Measurements from ENCODE around the gene PPIP5K1.

DNA sequence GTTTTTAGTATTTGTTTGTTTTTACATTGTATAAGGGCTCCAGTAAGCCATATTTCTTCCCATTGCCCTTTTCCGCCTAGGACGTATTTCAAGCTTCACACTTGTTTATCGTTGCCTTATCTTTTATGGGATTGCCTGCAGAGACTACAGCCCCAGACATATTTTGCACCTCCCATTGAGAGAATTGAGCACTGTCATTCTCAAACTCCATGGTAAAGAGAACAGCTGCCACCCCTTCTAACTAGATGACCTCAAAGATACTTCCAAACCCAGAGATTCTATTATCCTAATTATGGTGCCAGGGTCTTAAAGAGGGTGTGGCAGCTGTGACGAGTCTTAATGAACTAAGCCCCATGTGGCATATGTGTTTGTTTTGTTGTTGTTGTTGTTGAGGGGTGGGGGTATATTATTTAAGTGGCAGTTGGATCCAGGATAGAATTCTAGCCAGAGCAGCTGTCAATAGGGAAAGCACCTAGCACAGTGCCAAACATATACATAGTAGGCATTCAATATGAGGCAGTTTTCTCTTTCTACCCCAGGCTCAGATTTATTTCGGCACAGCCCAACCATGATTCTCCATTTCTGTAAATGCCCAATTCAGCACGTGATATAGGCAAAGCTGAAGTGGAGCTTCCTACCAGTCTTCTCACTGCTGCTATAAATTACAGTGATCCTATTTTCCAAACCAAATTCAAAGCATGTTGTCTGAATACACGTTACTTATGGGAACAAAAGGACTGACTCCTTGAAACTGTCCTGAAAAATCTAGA is 96.1 kb downstream of the PPIP5K1 start:
- TF ChIP-seq, protein P1, sequence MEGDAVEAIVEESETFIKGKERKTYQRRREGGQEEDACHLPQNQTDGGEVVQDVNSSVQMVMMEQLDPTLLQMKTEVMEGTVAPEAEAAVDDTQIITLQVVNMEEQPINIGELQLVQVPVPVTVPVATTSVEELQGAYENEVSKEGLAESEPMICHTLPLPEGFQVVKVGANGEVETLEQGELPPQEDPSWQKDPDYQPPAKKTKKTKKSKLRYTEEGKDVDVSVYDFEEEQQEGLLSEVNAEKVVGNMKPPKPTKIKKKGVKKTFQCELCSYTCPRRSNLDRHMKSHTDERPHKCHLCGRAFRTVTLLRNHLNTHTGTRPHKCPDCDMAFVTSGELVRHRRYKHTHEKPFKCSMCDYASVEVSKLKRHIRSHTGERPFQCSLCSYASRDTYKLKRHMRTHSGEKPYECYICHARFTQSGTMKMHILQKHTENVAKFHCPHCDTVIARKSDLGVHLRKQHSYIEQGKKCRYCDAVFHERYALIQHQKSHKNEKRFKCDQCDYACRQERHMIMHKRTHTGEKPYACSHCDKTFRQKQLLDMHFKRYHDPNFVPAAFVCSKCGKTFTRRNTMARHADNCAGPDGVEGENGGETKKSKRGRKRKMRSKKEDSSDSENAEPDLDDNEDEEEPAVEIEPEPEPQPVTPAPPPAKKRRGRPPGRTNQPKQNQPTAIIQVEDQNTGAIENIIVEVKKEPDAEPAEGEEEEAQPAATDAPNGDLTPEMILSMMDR (IDR thresholded peaks at IDR 0.05 in 8 of 11, conservative IDR thresholded peaks at IDR 0.05 in 3 of 11): no peak
- TF ChIP-seq POLR2AphosphoS5 (IDR thresholded peaks at IDR 0.05): no peak
- no peak for TF ChIP-seq POLR2A (IDR thresholded peaks at IDR 0.05)

Measured in spleen (tissue), 7 donors.